HEK293T (cell line): ENCODE data around the gene RAMP3.

Source experiments
- PKNOX1 ChIP-seq: fragments of 450-650 bp; IDR thresholded peaks from 2 replicates; pipeline ENCODE4 v1.6.1; 2016
- SP1 ChIP-seq: fragments of 450-650 bp; IDR thresholded peaks from 2 replicates; pipeline ENCODE4 v1.6.1; 2017
- SUZ12 ChIP-seq: fragments of 450-650 bp; IDR thresholded peaks from 2 replicates; pipeline ENCODE4 v1.6.1; 2016; ENCODE audit warnings: mild to moderate bottlenecking
- TARDBP ChIP-seq: fragments of 450-650 bp; IDR thresholded peaks from 2 replicates; pipeline ENCODE4 v1.6.1; 2016

GRCh38 chr7:45112648-45113047, 44.9 kb upstream of the RAMP3 start:
- no peak for TF ChIP-seq PKNOX1
- no peak for TF ChIP-seq SP1
- no peak for TF ChIP-seq SUZ12
- no peak for TF ChIP-seq TARDBP
